DMS153 (cell line): ENCODE measurements around the gene BMAL1.

ENCODE experiments used
- DNase-seq: peaks from one replicate; lab custom pipeline; 2025; lab: John Stamatoyannopoulos, UW

Gene BMAL1

DNA sequence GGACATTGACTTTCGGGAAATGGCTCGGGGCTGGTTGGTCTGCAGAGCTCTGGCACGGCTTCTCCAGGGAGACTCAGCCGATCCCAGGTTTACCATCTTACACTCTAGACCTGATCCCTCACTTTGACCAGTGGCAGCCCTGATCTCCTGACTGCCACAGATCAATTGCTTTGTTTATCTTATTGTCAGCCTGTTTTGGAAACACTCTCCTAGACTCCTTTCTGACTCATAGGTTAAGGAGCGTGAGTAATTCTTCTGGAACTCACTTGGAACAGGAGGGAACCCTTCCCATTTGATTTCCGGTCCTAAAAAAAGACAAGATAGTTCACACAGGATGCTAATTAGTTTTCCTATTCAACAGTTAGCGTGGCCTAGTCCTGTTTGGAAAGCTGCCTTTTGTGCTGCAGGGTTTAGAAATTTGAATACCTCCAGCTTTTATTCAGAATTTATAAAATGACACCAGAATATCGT is 16.0 kb upstream of the BMAL1 start:
- no peak for DNase-seq

DNA sequence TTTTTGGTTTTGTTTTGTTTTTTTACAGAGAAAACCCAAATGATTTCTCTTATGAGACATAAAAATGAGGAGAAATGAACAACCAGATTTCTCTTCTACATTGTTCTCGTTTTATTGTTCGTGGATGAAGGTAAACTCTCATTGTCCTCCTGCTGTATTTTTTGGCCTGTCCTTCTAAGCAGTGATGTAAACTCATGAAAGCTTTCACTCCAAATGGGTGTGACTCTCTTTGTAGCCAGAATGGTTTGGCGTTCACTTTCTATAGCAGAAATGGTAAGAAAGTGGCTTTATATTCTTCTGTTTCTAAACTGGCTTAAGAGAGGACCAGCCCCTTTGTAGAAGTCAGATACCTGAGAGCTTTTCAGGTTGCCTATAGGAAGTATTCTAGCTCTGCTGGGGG is 15.5 kb upstream of the BMAL1 start:
- no peak for DNase-seq

DNA sequence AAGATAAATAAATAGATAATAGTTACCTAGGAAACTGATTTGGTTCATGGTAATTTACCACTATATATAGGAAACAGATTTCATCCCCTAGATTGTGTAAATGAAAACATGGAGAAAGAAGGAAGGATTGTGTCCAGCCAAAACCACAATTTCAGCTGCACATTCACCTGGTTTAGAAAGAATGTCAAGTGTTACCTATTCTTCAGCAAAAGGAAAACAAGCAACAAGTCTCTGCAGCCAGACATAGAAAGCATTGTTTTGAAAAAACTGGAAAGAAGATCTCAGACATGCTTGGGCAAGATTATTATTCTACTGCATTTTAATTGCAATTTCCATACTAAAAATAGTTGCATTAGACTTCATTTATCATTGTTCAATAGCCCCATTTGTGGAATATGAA is 8.8 kb upstream of the BMAL1 start:
- DNase-seq = no peak

DNA sequence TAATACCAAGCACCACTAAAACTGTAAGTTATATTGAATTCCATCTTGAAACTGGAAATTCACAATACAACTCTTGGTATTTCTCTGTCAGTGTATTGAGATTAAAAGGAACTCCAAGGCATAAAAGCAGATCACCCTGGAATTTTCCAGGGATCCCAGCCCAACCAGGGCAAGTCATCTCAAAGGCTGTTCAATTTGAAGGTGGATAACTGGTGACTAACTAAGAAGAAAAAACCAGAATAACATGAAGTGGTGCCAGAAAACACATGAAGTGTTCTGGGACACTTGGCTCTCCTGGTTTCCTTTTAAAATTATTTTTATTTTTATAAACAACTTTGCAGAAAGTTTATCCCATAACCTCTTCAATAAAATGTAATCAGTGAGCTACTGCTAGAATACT is 7.8 kb upstream of the BMAL1 start:
- no peak for DNase-seq

DNA sequence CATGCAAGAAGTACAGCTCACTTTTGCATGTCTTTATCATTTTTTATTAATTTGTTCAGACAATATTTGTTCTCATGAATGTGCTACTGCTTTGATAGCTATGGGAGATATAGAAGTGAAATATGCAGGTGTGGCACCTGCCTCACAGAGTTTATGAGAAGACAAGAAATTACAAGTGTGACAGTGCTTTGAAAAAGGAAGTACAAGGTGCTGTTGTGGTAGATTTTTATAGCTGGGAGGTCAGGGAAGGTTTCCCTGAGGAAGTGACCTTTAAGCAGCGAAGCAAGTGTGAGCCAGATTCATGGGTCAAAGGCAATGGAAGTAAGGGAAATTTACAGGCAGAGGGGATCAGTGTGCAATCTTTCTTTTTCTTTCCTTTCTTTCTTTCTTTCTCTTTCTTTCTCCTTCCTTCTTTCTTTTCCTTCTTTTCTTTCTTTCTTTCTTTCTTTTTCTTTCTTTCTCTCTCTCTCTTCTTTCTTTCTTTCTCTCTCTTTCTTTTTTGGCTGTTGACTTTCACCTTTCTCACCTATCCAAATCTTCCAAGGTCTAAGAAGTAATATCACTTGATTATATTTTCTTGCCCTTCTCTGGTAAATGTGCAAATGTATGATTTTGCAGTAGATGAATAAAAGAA is 6.4 kb upstream of the BMAL1 start:
- DNase-seq = no peak

DNA sequence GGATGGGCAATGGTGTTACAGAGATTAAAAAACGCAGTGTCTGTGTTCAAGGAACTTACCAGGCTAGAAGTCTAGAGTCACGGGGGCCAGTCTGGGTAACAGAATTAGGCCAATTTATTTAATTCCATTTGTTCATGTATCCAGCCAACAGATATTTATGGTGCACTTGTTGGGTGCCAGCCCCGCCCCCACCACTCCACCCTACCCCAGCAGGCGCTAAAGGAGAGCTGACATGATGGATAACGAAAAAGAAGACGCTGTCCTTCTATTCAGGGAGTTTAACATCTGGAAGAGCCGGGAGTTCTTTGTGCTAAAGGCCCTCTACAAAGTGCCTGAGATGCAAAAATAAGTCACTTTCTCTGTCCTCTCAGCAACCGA is 1.1 kb upstream of the BMAL1 start:
- no peak for DNase-seq

DNA sequence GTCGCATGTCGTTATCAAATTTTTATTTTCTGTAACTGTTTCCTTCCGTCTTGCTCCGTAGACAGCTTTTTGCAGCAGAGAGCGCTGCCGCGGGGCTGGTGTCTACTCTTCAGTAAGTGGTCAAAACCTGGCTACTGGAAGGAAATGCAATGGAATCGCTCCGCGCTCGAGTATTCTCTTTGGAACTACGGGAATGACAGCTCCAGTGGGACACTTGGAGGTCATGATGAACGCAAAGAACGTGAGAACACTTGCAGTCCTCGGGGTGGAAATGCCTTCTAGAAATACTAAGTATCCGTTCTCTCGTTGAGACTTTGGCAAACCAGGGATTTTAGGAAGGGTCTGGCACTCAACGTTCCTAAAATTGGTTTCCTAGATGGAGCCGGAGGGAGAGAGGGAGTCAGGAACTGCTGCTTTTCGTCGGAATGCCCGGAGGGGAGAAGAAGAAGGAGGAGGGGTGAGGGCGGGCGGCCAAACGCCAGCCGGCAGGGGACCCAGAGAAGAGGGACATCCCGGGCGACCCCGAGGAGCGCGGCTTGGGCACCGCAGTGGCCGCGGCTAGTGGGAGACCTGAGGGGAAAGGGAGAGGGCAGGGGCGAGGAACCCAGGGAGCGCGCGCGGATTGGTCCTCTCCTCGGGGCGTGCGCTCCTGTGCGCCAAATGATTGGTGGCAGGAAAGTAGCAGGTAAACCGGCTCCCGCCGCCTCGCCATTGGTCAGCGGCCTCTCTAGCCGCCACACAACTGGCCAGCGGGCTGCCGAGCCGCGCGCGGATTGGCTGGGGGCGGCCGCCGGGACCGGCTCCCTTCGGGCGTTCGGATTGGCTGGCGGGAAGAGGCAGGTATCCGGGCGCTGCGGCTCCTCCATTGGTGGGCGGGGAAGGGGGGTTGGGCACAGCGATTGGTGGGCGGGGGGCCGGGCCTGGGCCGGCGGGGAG is 490 bp upstream of the BMAL1 start:
- DNase-seq = peak; percentile 97

DNA sequence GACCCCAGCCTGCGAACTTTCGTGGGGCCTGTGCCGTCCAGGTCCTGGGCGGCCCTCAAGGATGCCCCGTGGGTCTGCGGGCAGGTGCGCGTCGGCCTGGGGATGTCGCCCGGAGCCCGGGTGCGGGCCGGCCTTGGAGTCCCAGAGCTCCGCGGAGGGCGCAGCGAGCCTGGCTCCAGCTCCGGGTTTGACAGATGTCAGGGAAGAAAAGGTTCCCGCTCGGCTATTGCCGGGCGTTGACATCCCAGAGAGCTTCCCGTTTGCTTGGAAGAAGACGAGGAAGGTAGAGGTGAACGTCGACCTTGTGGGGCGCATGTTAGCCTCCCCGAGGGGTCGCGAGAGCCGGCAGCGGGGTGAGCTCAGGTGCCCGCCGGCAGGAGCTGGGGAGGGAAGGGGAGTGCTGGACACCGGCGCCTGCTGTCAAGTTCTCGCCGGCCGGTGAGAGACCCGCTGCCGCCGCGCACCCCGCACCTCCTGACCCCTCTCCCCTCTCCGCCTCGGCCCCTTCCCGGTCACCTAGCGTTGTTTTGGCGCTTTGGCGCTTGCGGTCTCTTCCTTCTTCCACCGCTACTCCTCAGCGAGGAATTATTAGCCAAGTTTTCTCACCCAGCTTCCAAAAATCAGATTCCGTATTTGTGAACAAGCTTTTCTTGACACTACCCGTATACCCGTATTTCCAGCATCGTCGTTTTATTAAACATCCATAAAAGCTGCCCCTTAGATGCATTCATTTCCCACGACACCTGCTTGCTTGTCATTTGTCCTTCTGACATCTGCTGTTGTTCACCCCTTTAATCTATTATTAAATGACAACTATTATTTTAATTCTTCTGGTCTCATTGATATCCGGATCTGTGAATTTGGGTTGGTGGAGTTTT is 1.3 kb downstream of the BMAL1 start:
- DNase-seq = no peak

DNA sequence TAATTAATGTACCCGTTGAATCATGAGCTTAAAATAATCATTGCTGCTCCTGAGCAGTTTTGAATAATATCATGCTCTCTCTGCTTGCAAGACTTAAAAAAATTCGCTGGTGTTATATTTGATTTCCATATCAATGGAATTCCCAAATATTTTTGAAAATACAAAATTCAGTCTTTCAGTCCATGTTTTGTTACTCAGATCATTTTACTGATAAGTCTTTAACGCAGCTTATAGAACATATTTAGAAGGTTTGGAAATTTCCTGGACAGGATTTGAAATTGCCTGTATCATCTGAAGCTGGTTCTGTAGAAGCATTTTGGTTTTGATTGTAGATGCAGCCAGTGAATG is 1.9 kb downstream of the BMAL1 start:
- DNase-seq = no peak

DNA sequence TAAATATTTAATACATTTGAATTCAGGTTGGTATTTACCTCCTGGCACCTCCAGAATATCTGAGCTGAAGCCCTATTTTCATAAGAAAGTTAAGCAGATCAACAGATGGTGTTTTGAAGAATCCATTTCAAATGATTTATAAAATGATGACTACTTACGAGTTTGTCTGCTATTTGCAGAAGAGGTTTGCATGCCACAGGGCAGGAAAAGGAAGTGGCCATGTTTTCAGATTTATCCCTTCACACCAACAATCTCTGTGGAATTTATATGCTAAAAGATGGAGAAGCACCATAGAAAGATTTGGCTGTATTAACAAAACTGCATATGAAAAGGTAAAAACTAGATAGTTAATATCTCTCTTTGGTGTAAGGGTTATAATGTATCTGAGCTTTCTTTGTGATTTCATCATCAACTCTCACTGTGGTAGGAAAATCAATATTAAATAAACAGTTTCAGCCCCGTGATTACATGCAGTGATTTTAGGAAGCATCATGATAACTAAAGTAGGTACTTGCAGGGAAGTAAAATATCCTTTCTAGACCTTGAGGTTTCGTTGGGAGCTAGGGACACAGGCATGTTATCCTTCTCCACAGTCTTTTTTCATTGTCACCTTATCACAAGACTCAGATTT is 2.6 kb downstream of the BMAL1 start:
- no peak for DNase-seq

DNA sequence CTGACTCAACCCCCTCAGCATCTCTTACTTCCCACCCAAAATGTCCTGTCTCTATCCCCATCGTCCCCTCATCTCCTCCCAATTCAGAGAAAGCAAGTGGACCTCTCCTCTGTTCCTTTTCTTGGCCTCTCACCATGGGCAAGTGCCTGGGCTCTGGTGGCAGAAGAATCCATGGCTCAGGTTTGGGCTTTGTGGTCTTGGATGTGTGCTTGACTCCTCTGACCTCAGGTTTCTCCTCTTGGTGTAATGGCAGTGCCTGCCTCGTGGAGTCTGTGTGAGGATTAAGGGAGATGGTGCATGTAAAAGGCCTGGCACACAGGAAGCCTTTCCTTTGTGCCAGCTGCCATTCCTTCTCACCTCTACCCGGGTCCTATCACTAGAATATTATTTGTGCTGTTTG is 3.2 kb downstream of the BMAL1 start:
- no peak for DNase-seq

DNA sequence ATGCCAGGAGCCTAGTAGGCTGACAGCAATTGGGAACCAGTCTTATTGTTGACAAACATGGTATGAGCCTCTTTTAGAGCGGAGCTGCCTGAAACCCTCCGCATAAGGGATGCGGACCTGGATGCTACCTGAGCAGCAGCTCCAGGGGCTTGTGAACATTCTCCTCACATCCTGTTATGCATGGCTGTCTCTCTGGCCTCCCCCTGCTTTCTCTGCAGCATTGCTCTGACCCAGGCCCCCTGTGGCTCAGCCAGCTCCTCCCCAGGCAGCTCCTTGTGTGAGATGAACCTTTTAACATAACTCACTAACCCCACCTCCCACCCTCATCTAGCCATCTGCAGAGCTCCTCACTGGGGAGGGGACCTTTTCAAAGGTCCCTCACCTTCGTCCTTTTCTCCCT is 6.0 kb downstream of the BMAL1 start:
- DNase-seq = no peak

DNA sequence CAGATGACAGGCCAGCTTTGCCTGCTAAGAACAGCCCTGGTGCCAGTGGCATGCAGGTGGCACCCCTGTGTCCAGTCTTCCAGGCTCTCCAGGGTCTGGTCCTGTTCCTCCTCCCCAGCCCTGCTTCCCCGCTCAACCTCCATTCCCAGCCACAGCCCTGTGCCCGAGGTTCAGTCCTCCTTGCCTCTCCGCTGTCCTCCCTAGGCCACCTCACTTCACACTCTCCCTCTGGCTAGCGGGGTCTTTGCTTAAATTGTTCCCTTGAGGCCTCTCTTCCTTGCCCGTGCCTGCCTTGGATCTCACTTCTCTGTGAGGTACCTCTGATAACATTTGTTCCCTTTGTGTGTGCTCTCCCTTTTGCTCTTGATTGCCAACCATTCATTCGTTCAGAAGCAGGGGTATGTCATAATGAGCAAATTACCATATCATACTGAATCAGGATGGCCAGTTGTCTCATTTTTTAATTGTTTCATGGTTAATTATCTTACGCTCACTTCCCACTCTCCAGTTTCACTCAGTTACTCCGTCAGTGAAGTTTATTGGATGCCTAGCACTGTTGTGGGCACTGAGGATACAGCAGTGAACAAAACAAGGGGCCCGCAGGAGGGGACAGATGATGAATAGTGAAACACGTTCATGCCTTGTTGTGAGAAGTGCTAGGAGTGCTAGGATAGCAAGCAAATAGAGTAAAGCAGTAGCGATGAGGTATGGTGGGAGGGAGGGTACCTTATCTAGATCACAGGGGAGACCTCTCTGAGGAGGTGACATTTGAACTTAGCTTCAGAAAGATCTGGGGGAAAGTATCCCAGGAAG is 7.4 kb downstream of the BMAL1 start:
- DNase-seq = no peak

DNA sequence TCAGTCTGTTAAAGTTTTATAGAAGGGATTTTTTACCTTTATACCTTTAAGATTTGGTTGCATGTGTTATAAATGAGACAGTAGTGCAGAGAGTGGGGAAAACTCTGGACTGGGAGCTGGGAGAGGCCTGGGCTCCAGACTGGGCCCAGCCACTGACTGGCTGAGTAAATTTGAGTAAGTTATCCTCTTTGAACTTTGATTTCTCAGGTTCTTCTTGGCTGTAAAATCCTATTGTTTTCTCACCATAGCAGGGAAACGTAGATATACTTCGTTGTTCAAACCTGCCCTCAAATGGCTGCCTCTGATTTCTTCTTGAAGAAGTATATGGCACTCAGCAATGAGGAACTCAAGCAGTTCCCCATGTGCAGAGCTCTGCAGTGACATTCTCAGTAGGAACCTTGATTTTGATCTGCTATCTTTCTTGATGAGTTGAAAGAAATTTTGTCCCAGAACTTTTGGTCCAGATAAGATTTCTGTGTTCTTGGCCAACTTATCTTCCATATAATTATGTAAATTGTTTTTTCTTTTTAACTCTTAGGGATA is 8.8 kb downstream of the BMAL1 start:
- DNase-seq = no peak

DNA sequence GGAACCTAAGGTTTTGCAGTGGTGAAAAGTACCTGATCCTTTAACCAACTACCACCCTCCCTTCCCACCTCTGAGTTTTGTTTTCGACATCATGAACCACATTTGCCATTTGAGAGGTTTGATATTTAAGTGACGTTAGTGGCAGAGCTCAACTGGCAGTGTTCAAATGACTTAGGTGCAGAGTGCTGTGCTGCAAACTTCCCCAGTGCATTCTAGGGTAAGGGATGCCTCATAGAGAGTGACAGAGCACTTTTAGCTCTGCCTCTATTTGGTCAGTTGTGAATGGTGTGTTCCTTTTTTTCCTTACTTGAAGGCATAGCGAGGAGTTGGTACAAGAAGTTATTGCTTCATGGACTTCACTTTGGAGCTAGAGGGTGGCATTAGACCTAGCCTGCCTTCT is 9.4 kb downstream of the BMAL1 start:
- no peak for DNase-seq

DNA sequence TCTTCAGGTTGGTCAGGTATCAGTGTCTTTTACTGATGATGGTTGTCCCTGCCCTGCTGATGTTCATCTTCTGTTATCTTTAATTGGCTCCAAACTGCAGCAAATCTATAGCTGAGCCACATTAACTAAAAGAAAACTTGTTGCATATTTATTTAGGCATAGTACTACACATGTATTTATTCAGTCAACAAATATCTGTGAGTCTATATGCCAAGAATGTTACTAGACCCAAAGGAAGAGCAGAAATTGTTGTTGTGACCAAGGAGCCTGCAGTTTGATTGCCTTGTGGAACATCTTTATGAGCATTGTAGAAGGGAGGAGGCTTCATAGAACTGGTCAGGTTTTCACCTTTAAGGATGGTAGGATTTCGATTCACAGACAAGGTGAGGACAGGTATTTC is 10.1 kb downstream of the BMAL1 start:
- no peak for DNase-seq

DNA sequence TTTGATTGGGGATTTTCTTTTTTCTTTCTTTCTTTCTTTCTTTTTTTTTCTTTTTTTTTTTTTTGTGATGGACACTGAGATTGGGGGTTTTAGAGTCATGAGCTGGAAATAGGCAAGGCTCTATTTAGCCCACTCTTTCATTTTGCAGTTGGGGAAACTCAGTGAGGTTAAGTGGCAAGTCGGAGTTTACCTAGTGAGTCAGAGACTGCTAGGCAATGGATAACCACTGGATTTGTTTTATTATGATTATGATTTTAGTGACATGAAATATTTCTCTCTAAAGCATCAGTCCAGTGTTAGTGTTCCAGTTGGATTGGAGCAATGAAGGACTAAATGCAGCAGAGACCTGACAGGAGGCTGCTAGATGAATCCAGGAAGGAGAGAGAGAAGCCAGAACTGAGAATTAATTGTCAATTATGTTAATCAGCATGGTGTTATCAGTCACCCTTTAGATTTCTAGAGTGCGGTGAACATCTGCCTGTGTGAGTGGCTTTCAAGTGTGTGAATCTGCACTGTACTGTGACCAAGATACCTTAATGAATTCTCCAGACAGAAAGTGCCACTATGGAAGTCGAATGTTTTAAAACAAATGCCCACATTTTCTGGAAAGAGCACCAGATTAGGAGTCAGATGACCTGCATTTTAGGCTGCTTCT is 10.9 kb downstream of the BMAL1 start:
- no peak for DNase-seq

DNA sequence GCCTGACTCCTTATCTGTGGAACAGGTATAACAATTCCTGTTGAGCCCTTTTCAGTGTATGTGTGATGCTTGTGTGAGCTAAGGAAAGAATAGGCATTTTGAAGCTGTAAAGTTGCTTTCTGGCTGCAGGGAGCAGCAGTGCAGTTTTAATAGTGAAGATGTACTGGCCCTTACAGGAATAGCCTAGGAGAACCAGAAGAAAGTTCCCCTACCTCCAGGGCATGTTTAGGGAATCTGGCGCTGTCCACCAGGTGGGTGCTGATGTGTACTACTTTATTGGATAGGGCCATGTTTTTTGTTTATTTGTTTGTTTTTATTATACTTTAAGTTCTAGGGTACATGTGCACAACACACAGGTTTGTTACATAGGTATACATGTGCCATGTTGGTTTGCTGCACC is 11.5 kb downstream of the BMAL1 start:
- DNase-seq = no peak

DNA sequence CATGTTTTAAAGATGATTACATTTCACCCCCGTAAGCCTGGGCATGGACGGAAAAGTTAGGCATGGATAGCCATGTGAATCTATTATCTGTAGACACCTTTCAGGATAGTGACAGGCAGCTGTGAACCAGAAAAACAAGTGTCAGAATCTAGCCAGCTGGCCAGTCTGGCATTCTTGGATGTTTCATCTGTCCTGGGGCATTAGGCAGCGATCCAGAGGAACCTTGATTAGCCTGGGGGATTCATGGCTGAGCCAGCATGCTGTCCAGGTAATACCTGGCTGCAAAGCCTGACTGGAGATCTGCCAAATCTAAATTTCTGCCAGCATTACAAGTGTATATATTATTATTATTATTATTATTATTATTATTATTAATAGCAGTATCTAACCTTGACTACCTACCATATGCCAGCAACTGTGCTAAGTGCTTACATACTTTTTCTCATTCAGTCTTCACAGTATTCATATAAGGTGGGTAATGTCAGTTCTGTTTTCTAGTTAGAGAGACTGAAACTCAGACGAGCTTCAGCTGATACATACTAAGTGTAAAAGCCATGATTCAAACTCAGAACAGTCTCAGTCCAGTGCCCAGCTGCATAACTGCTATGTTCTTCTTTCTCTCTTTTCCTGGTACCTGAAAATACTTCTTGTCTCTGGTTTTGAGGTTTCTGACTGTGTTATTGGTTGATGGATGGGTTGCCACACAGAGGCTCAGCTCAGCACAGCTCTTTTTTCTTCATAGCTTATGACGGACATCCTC is 12.8 kb downstream of the BMAL1 start:
- DNase-seq = no peak

DNA sequence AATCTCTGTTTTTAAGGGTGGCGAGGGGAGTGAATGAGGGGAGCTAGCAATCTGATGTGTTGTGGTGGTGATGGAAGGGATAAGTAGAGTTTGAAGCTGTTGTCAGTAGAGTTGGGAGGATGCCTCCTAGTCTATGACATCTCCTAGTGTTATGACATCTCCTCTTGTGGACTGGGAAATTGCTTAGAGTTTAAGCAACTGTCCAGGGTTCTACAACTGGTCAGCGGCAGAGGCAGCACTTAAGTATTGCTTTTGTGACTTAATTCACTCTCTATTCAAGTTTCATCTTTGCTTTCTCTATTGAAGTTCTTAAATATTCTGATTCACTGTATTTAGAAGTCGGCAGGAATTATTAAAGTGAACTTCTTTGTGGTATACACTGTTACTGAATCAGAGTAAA is 13.8 kb downstream of the BMAL1 start:
- DNase-seq = no peak
